Measurements from ENCODE around the gene TRMO. TPM values are rescaled to one million over a fixed set of nuclear protein-coding genes. Genes with fewer than 3 reads are reported as not detected.
"Not testable (repeated sequence)": the region's sequence is repeated elsewhere in the genome, so short reads cannot be mapped to it uniquely, and the experiment has no call there.

The TRMO gene, protein sequence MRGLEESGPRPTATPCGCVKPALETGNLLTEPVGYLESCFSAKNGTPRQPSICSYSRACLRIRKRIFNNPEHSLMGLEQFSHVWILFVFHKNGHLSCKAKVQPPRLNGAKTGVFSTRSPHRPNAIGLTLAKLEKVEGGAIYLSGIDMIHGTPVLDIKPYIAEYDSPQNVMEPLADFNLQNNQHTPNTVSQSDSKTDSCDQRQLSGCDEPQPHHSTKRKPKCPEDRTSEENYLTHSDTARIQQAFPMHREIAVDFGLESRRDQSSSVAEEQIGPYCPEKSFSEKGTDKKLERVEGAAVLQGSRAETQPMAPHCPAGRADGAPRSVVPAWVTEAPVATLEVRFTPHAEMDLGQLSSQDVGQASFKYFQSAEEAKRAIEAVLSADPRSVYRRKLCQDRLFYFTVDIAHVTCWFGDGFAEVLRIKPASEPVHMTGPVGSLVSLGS
- 10 to 100 TPM; 25.6 to 27.6 TPM for total RNA-seq

GRCh38 chr9:97921959-97922724 lies at the start of gene TRMO:
Gene TRMO, minus strand, starts transcription at chr9:97922500. Its CDS starts 7 bp downstream, at chr9:97922493.
- ATAC-seq (ENCODE audit: low read depth) = peak; percentile 83
- Mint-ChIP-seq H3K4me3 (peak within 1 kb of the TSS; percentile 96), H3K9me3 (no peaks in the 10 kb centered on the region)

GRCh38 chr9:97970165-97970564 lies 47.9 kb upstream of the TRMO start:
- peaks cover 12% of the 10 kb centered on the region for H3K4me1 Mint-ChIP-seq
- POLR2A ChIA-PET = no interaction called here
- peaks cover 2% of the 10 kb centered on the region for H3K36me3 Mint-ChIP-seq
- H3K27ac Mint-ChIP-seq = peak overlapping the region; percentile 58
- no peak for DNase-seq
- peak overlapping the region; percentile 58 for H3K4me3 Mint-ChIP-seq
- H3K9me3 Mint-ChIP-seq = peaks cover under 1% of the 10 kb centered on the region
- peak; percentile 39 for ATAC-seq (ENCODE audit: low read depth)
- H3K27me3 Mint-ChIP-seq = peaks cover 4% of the 10 kb centered on the region

More at GRCh38 chr9:97921959-97922724, at the start of gene TRMO:
- peak within 1 kb of the TSS; percentile 100 for H3K27ac Mint-ChIP-seq
- DNase-seq = peak; percentile 99
- H3K4me1 Mint-ChIP-seq = peaks cover 37% of the 10 kb centered on the region
- POLR2A ChIA-PET = interaction anchor here (0.5 to 6.6 kb wide), 36 partner anchors 9 to 334 kb away, joined by 3 to 125 read pairs (median 4); partner anchors contain the start of genes ANP32B, NANS, TBC1D2 and TSTD2
- H3K27me3 Mint-ChIP-seq = peaks cover 4% of the 10 kb centered on the region
- H3K36me3 Mint-ChIP-seq = peaks cover 5% of the 10 kb centered on the region

- Mint-ChIP-seq H3K4me1 (peaks cover 12% of the 10 kb centered on the region), H3K9me3 (no peaks in the 10 kb centered on the region), H3K27ac (no peak overlapping the region), H3K36me3 (no peaks in the 10 kb centered on the region), H3K4me3 (no peak overlapping the region), H3K27me3 (peaks cover 7% of the 10 kb centered on the region)
- POLR2A ChIA-PET = no interaction called here
- no peak for DNase-seq
- ATAC-seq (ENCODE audit: low read depth) = no peak
Observed at GRCh38 chr9:97969014-97969413, 46.7 kb upstream of the TRMO start.

GRCh38 chr9:97966493-97966892 lies 44.2 kb upstream of the TRMO start:
- peaks cover 12% of the 10 kb centered on the region for H3K27me3 Mint-ChIP-seq
- H3K4me1 Mint-ChIP-seq = peaks cover 13% of the 10 kb centered on the region
- no peak for ATAC-seq (ENCODE audit: low read depth)
- no peak overlapping the region for H3K27ac Mint-ChIP-seq
- no peak for DNase-seq
- POLR2A ChIA-PET = no interaction called here
- H3K4me3 Mint-ChIP-seq = no peak overlapping the region
- no peaks in the 10 kb centered on the region for H3K9me3 Mint-ChIP-seq
- H3K36me3 Mint-ChIP-seq = no peaks in the 10 kb centered on the region

GRCh38 chr9:97964901-97965300 lies 42.6 kb upstream of the TRMO start:
- Mint-ChIP-seq H3K27ac (no peak overlapping the region), H3K4me1 (peaks cover 4% of the 10 kb centered on the region), H3K36me3 (no peaks in the 10 kb centered on the region), H3K9me3 (no peaks in the 10 kb centered on the region), H3K4me3 (no peak overlapping the region), H3K27me3 (peaks cover 12% of the 10 kb centered on the region)
- ATAC-seq (ENCODE audit: low read depth) = no peak
- POLR2A ChIA-PET = no interaction called here
- DNase-seq = no peak

DNA sequence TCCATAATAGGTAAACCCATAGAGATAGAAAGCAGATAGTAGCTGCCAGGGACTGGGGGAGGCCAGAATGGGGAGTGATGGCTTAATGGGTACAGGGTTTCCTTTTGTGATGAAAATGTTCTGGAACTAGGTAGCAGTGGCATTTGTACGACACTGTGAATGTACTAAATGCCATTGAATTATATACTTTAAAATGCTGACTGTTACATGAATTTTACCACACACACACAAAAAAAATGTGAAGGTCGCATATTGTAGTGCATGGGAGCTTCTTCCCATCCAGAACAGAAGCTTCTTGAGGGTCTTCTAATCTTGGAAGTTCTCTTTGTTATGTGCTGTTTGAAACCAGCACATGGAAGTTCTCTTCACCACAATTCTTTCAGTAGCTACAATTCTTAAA lies 40.9 kb upstream of the TRMO start:
- H3K4me1 Mint-ChIP-seq = peaks cover 5% of the 10 kb centered on the region
- H3K27me3 Mint-ChIP-seq = peaks cover 12% of the 10 kb centered on the region
- ATAC-seq (ENCODE audit: low read depth) (no peak), DNase-seq (no peak)
- no peaks in the 10 kb centered on the region for H3K36me3 Mint-ChIP-seq
- POLR2A ChIA-PET = interaction anchor here (1.1 kb wide), 1 partner anchor 19 kb away, joined by 3 read pairs; no protein-coding TSS in a partner anchor
- no peak overlapping the region for H3K4me3 Mint-ChIP-seq
- no peaks in the 10 kb centered on the region for H3K9me3 Mint-ChIP-seq
- no peak overlapping the region for H3K27ac Mint-ChIP-seq

GRCh38 chr9:97962575-97962974 lies 40.3 kb upstream of the TRMO start:
- peaks cover 12% of the 10 kb centered on the region for H3K27me3 Mint-ChIP-seq
- ATAC-seq (ENCODE audit: low read depth) (no peak), DNase-seq (no peak)
- H3K9me3 Mint-ChIP-seq = no peaks in the 10 kb centered on the region
- no peak overlapping the region for H3K27ac Mint-ChIP-seq
- H3K4me1 Mint-ChIP-seq = peaks cover 5% of the 10 kb centered on the region
- no peaks in the 10 kb centered on the region for H3K36me3 Mint-ChIP-seq
- H3K4me3 Mint-ChIP-seq = no peak overlapping the region
- POLR2A ChIA-PET = interaction anchor here (1.1 kb wide), 1 partner anchor 20 kb away, joined by 3 read pairs; no protein-coding TSS in a partner anchor

GRCh38 chr9:97962136-97962535 lies 39.8 kb upstream of the TRMO start:
- no peaks in the 10 kb centered on the region for H3K9me3 Mint-ChIP-seq
- peaks cover 5% of the 10 kb centered on the region for H3K4me1 Mint-ChIP-seq
- H3K4me3 Mint-ChIP-seq = no peak overlapping the region
- ATAC-seq (ENCODE audit: low read depth) = no peak
- DNase-seq = no peak
- no peak overlapping the region for H3K27ac Mint-ChIP-seq
- H3K36me3 Mint-ChIP-seq = no peaks in the 10 kb centered on the region
- peaks cover 12% of the 10 kb centered on the region for H3K27me3 Mint-ChIP-seq
- POLR2A ChIA-PET = no interaction called here

DNA sequence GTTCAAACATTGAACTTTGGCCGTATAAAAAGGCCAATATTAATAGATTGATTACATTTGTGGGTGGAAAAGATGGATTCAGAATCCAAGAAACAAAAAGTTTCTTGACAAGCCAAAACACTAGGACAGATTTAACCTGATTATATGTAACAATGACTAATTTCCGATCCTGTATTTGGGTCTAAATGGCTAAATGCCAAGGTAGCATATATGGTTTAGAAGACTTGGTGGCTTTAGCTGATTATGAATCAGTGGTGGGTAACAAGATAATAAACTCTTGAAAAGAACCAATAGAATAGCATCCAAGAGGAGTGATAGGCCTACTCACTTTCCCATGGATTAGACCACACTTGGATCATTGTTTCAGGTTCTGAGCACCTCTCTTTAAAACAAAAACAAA lies 39.1 kb upstream of the TRMO start:
- Mint-ChIP-seq H3K36me3 (no peaks in the 10 kb centered on the region), H3K9me3 (no peaks in the 10 kb centered on the region), H3K27me3 (peaks cover 9% of the 10 kb centered on the region), H3K4me1 (peaks cover 5% of the 10 kb centered on the region), H3K27ac (no peak overlapping the region), H3K4me3 (no peak overlapping the region)
- POLR2A ChIA-PET = no interaction called here
- ATAC-seq (ENCODE audit: low read depth) (no peak), DNase-seq (no peak)

DNA sequence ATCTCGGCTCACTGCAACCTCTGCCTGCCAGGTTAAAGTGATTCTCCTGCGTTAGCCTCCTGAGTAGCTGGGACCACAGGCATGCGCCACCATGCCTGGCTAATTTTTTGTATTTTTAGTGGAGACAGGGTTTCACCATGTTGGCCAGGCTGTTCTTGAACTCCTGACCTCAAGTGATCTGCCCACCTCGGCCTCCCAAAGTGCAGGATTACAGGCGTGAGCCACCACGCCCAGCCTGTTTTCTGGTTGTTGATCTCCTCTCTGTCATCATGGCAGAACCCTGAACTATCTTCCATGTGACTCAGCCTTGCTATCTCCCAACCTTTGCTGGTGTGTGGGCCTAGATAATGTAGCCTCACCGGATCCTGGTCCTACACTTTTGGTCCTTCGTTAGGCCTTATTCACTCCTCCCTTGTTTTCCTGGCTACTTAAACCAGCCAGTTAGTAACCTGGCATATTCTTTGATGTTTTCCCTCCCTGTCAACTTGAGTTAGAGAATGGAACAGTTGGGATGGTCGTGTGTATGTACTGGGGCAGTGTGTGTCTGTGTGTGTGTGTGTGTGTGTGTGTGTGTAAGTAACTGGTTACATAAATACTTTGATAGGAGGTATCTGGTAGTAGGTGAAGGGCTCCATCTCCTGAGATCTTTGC lies 38.5 kb upstream of the TRMO start:
- not testable (repeated sequence) for ATAC-seq (ENCODE audit: low read depth); H3K27me3 Mint-ChIP-seq; H3K36me3 Mint-ChIP-seq; DNase-seq; H3K27ac Mint-ChIP-seq; H3K4me1 Mint-ChIP-seq; H3K9me3 Mint-ChIP-seq; H3K4me3 Mint-ChIP-seq
- POLR2A ChIA-PET = interaction anchor here (1.4 kb wide), 1 partner anchor 23 kb away, joined by 3 read pairs; the partner anchor contains the start of gene ANP32B

GRCh38 chr9:97959585-97959984 lies 37.3 kb upstream of the TRMO start:
- ATAC-seq (ENCODE audit: low read depth) = no peak

GRCh38 chr9:97958812-97959511 lies 36.7 kb upstream of the TRMO start:
- Mint-ChIP-seq H3K4me1 (peaks cover 5% of the 10 kb centered on the region), H3K36me3 (no peaks in the 10 kb centered on the region), H3K27me3 (peaks cover 4% of the 10 kb centered on the region), H3K4me3 (no peak overlapping the region), H3K9me3 (no peaks in the 10 kb centered on the region), H3K27ac (peak overlapping the region; percentile 0)
- ATAC-seq (ENCODE audit: low read depth) = no peak
- POLR2A ChIA-PET = interaction anchor here (1.2 kb wide), 1 partner anchor 38 kb away, joined by 3 read pairs; no protein-coding TSS in a partner anchor
- DNase-seq = no peak

More at GRCh38 chr9:97959585-97959984, 37.3 kb upstream of the TRMO start:
- no peak for DNase-seq
- H3K27ac Mint-ChIP-seq = no peak overlapping the region
- no peaks in the 10 kb centered on the region for H3K36me3 Mint-ChIP-seq
- H3K27me3 Mint-ChIP-seq = peaks cover 8% of the 10 kb centered on the region
- POLR2A ChIA-PET = interaction anchor here (1.2 to 1.4 kb wide), 2 partner anchors 24 to 38 kb away, joined by 3 read pairs; partner anchors contain the start of gene ANP32B
- H3K9me3 Mint-ChIP-seq = no peaks in the 10 kb centered on the region
- no peak overlapping the region for H3K4me3 Mint-ChIP-seq
- H3K4me1 Mint-ChIP-seq = peaks cover 5% of the 10 kb centered on the region

All from activated naive CD8-positive, alpha-beta T cell treated with anti-CD3 and anti-CD28 coated beads, Interleukin-2, amount 10 ng/mL, durations not matched to agents 7 days and 5 days (primary cell).